Stimulated activated CD8-positive, alpha-beta memory T cell treated with anti-CD3 and anti-CD28 coated beads, Interleukin-2, amount 100 ng/mL, for 1 hour (primary cell): ENCODE results near the gene MLH1.

Source experiments
- DNase-seq, 2 donors: peaks; one replicate each; pipeline ENCODE4 v3.0.0-alpha.2; 2020; ENCODE audit warnings: low read depth in 2 of 2

MLH1 gene

DNA sequence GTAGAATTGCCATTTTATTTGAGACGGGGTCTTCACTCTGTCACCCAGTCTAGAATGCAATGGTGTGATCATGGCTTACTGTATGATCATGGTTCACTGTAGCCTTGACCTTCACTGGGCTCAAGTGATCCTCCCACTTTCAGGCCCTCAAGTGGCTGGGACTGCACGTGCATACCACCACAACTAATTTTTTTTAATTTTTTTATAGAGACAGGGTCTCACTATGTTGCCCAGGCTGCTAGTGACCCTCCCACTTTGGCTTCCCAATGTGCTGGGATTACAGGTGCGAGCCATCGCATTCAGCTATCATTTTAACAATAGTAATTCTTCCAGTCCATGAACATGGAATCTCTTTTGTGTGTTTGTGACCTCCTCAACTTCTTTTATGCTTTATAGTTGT is 12.3 kb upstream of the MLH1 start:
- no peak for DNase-seq

GRCh38 chr3:36988356-36988755 is 5.0 kb upstream of the MLH1 start:
- DNase-seq, result no peak

GRCh38 chr3:36989005-36989404 is 4.3 kb upstream of the MLH1 start:
- no peak for DNase-seq

GRCh38 chr3:36989568-36989967 is 3.8 kb upstream of the MLH1 start:
- no peak for DNase-seq

DNA sequence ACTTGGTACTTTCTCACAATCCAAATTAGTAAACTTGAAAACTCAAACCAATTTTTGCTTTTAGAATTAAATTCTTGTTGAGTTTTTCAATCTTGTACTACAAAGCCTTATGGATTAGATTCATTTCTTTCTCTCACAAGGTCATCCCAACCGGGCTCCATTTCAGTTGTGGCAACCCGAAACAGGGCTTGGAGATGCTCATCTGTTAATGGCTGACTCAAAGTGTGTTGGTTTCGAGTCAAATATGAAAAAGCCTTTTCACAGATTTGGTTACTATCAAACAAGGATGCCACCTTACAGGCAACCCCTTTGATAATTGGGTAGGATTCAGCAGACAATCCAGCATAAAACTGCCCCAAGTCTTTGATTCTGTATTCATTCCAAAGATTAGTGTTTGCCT is 2.2 kb upstream of the MLH1 start:
- no peak for DNase-seq

- peak in 1 of 2 donors; percentile 4 for DNase-seq
These were observed 1.2 kb upstream of the MLH1 start for GRCh38 chr3:36991923-36992805.

- DNase-seq, result no peak
These were observed 452 bp upstream of the MLH1 start, which contains the start of gene EPM2AIP1 for GRCh38 chr3:36992806-36993325. Gene EPM2AIP1, minus strand, starts transcription at chr3:36993131. Its CDS starts 54 bp downstream, at chr3:36993077.

DNA sequence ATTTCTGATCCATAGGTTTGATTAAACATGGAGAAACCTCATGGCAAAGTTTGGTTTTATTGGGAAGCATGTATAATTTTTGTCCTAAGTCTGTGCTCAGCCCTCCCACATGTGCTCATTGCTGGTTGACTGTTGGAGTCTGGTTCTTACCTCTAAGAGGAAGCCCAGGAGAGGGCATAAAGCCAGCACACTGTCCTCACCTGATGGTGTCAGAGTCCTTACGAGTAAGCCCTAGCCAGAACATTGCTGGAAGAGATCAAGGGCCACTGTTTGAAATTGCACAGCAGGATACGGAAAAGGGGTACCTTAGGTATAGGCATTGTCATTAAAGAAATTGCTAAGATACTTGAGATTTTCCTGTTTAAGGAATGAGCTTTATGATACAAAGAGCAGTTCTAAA is 21.3 kb downstream of the MLH1 start:
- no peak for DNase-seq

DNA sequence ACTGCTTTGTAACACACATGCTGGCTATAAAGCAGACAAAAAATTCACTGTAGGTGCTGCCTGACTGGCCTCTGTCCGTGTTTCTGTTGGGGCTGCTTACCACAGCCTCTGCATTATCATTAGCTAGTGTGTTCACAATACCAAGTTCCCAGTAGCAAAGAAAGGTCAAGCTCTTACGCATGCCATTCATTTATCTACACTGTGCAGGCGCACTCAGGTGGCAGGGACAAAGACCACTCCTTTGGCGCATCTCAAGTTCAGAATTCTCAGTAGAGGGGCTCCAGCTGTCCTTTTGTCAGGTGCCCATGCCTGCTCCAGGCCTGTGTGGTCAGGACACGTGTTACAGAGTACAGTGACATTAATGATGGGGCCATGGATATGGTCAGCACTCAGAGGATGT is 22.3 kb downstream of the MLH1 start:
- DNase-seq, result no peak

GRCh38 chr3:37016903-37017302 is 23.6 kb downstream of the MLH1 start:
- DNase-seq, result no peak

GRCh38 chr3:37017683-37018082 is 24.4 kb downstream of the MLH1 start:
- DNase-seq, result no peak

GRCh38 chr3:37024092-37024491 is 30.8 kb downstream of the MLH1 start:
- no peak for DNase-seq

DNA sequence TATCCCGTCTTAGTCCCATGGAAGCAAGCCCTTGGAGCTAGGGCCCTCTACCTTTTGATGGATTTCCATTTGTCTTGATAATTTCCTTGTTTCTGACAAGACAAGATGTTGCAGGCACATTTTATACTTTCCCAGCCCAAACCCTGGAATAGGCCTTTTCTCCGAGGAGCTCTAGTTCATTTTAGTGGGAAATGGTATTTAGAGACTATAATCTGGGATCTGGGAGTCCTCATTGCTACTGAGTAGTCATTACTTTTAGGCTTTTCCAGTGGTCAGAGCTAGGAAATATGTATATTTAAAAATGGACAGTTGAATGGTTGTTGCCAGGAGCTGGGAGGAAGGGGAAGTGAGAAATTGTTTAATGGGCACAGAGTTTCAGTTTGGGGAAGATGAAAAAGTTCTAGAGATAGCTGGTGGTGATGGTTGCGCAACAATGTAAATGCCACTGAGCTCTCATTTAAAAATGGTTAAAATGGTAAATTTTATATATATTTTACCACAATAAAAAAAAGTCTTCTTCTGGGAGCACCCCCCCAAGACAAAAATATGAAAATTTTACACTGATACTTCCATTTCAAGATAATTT is 31.6 kb downstream of the MLH1 start:
- DNase-seq, result no peak

GRCh38 chr3:37025561-37026335 is 32.4 kb downstream of the MLH1 start:
- DNase-seq, result no peak

DNA sequence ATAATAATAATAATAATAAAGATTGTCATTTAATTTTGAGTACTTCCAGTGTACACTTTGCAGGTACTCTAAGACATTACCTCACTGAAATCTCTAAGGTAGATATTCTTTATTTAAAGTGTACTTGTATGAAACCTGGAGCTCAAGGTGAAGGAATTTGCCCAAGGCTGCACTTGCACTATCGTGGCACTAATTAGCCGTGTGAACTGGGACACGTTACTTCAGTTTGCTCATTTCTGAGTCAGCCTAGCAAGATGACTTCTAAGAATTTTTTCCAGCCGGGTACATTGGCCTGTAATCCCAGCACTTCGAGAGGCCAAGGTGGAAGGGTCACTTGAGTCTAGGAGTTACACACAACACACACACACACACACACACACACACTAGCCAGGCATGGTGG is 33.5 kb downstream of the MLH1 start:
- DNase-seq, result no peak

DNA sequence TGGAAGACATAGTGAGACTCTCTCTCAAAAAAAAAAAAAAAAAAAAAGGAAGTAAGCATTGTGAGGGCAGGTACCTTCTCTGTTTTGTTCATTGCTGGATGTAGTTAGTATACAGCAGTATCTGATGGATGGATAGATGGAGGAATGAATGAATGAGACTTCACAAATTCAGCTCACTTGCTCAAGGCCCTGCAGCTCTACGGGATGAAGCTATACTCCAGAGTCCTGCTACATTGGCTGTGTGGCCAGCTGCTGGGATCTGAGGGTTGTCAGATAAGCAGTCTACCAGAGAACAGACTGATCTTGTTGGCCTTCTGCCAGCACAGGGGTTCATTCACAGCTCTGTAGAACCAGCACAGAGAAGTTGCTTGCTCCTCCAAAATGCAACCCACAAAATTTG is 35.0 kb downstream of the MLH1 start:
- DNase-seq, result no peak

- no peak for DNase-seq
These were observed 35.8 kb downstream of the MLH1 start for GRCh38 chr3:37029111-37029510.

GRCh38 chr3:37029516-37030163 is 36.3 kb downstream of the MLH1 start:
- no peak for DNase-seq

DNA sequence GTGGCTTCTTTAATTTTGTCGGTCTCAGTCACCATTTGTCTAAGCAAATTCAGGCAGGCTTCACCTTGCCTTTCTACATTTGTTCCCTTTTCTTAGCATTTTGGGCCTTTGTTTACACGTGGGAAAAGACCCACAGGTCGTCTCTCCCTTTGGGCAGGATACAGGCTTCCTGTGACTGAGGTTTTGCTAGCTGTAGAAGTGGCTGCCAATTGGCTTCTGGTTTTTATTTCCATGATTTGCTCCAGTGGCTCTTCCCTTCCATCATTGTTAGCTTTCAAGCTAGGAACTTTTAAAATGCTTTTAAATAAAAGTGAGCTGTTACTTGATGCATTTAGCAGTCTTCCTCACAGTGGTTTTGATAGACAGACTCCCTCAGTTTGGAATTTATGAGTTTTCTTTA is 37.3 kb downstream of the MLH1 start:
- no peak for DNase-seq

GRCh38 chr3:37031096-37031682 is 37.9 kb downstream of the MLH1 start:
- no peak for DNase-seq

DNA sequence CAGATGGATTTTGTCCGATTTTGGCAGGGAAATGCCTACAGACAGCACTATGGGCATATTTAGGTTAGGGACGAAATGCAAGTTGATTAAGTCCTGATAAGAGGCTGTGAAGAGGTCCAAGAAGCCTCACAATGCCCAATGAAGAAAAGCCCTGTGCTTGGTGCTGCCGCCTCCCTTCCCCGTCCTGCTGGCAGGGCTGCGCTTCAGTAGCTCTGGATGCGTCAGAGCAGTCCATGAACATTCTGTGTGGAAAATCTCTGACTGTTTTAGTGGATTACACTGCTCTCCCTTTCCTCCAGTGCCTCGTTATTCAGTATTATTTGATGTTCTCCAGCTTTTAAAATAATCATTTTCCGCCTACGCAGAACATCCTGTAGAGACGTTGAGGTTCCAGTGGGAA is 39.6 kb downstream of the MLH1 start:
- no peak for DNase-seq
